GM23338 (cell line): ENCODE data around the gene JAKMIP1.

Source experiments
- CREB1 ChIP-seq: fragments of 250-450 bp; sonication (Bioruptor Pico); IDR thresholded peaks from 2 replicates; pipeline ENCODE4 v1.5.0; 2020; ENCODE audit warnings: low read depth, mild to moderate bottlenecking, moderate library complexity
- CTCF ChIP-seq, 2 experiments: fragments of 200-600 bp in 1 of 2; sonication (generic) in 1 of 2; conservative IDR thresholded peaks; 2 replicates each; pipeline versions ENCODE4 v1.5.1 to v1.6.1; 2016 to 2017; ENCODE audit warnings: antibody characterized with exemption in 2 of 2, low read depth in 2 of 2, mild to moderate bottlenecking in 2 of 2, moderate library complexity in 1 of 2
- ETS1 ChIP-seq: IDR thresholded peaks from 2 replicates; pipeline ENCODE4 v1.6.1; 2016; ENCODE audit warnings: antibody characterized with exemption
- EZH2 ChIP-seq: fragments of 200-600 bp; sonication (generic); IDR thresholded peaks from one replicate; pipeline ENCODE4 v1.8.0; 2017; ENCODE audit warnings: antibody characterized with exemption, mild to moderate bottlenecking, low read depth; ENCODE audit not compliant: unreplicated experiment
- EZH2phosphoT487 ChIP-seq: fragments of 200-600 bp; sonication (generic); IDR thresholded peaks from one replicate; pipeline ENCODE4 v1.8.1; 2018; ENCODE audit warnings: antibody characterized with exemption; ENCODE audit not compliant: unreplicated experiment
- POLR2AphosphoS5 ChIP-seq: IDR thresholded peaks from 2 replicates; pipeline ENCODE4 v1.6.1; 2016; ENCODE audit warnings: antibody characterized with exemption, low read depth
- REST ChIP-seq: IDR thresholded peaks from one replicate; pipeline ENCODE4 v1.6.1; 2018; ENCODE audit warnings: antibody characterized with exemption; ENCODE audit not compliant: unreplicated experiment
- STAT1 ChIP-seq: IDR thresholded peaks from one replicate; pipeline ENCODE4 v1.6.1; 2016; ENCODE audit warnings: antibody characterized with exemption; ENCODE audit not compliant: unreplicated experiment
- ZNF114 ChIP-seq: fragments of 250-450 bp; sonication (Bioruptor Pico); IDR thresholded peaks from 2 replicates; pipeline ENCODE4 v1.5.0; 2020; ENCODE audit warnings: mild to moderate bottlenecking, moderate library complexity

DNA sequence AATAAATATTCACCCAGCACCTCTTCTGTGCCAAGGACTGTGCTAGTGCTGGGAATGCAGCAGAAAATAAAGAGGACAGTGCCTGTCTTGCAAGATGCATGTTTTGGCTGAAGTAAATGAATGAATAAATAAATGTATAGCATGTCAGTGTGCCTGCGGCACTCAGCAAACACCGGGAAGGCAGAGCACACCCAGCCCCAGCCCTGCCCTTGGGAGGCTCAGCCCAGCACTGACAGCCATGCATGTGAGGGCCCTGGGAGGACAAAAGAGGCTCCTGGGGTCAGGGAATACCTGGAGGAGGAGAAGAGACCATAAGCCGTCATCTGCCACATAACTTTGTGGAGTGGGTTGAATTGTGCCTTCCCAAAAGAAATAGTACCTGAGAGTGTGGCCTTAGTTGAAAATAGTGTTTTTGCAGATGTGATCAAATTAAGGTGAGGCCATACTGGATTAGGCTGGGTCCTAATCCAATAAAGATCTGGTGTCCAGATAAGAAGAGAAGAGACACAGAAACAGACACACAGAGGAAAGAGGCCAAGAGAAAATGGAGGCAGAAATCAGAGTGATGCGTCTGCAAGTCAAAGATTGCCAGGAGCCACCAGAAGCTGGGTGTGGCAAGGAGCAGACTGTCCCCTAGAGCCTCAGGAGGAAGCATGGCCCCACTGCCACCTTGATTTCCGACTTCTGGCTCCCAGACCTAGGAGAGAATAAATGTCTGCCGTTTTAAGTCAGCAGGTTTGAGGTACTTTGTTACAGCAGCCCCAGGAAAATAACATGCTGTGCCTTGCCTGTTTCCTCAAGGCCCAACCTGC lies 198.5 kb downstream of the JAKMIP1 start:
- no peak for TF ChIP-seq EZH2
- TF ChIP-seq CTCF (conservative IDR thresholded peaks at IDR 0.05; ENCODE audit: low read depth in 2 of 2): no peak
- no peak for TF ChIP-seq POLR2AphosphoS5
- no peak for TF ChIP-seq EZH2phosphoT487
- TF ChIP-seq CREB1: no peak
- TF ChIP-seq STAT1: no peak
- no peak for TF ChIP-seq REST
- TF ChIP-seq ZNF114 (CRISPR knock-in tag): no peak
- no peak for TF ChIP-seq ETS1
